Vagina (tissue), 2 donors: ENCODE measurements around the gene ALDH1A1. TPM values are rescaled to one million over a fixed set of nuclear protein-coding genes. Genes with fewer than 3 reads are reported as not detected.

Experiments used
- DNase-seq, 2 donors: peaks; one replicate each; pipeline ENCODE4 v3.0.0-alpha.2; 2017; ENCODE audit errors: extremely low spot score in 2 of 2
- H3K27ac ChIP-seq: fragments of 200-600 bp; sonication (generic); one replicate; pipeline ENCODE4 v1.5.1; 2019
- H3K27me3 ChIP-seq: fragments of 200-600 bp; sonication (generic); one replicate; pipeline ENCODE4 v1.5.1; 2019
- H3K36me3 ChIP-seq, 2 donors: fragments of 200-600 bp; sonication (generic); one replicate each; pipeline ENCODE4 v1.5.1; 2017 to 2019
- H3K4me1 ChIP-seq: fragments of 200-600 bp; sonication (generic); one replicate; pipeline ENCODE4 v1.5.1; 2019
- H3K4me3 ChIP-seq, 2 donors: fragments of 200-600 bp; sonication (generic); 1 replicate in 1 of 2; 2 replicates in 1 of 2; pipeline ENCODE4 v1.5.1; 2016 to 2019
- H3K9me3 ChIP-seq: fragments of 200-600 bp; sonication (generic); one replicate; pipeline ENCODE4 v1.5.1; 2019
- CTCF ChIP-seq, 3 experiments: fragments of 450-650 bp in 2 of 3; fragments of 200-600 bp in 1 of 3; sonication (generic) in 1 of 3; IDR thresholded peaks; one replicate each; pipeline ENCODE4 v1.5.1; 2017 to 2019; ENCODE audit warnings: antibody characterized with exemption in 3 of 3, mild to moderate bottlenecking in 2 of 3, moderate library complexity in 2 of 3
- POLR2A ChIP-seq, 2 donors: fragments of 450-650 bp; IDR thresholded peaks; one replicate each; pipeline ENCODE4 v1.6.1; 2017; ENCODE audit warnings: antibody characterized with exemption in 2 of 2, mild to moderate bottlenecking in 2 of 2, moderate library complexity in 2 of 2
- POLR2AphosphoS5 ChIP-seq, 2 donors: sonication (generic); formaldehyde crosslinking; IDR thresholded peaks; one replicate each; pipeline ENCODE4 v1.9.0; 2017; ENCODE audit warnings: antibody characterized with exemption in 2 of 2, mild to moderate bottlenecking in 2 of 2, low read depth in 1 of 2; ENCODE audit not compliant: insufficient read depth in 1 of 2
- intact Hi-C: fragments of 100-400 bp; cut with DNase I; formaldehyde crosslinking; loops from one replicate; pipeline ENCODE4 v1.15.1; 2023
- total RNA-seq: library from RNA; depleted of rRNA; stranded (reverse); fragments of >200 nt; gene quantifications from one replicate; pipeline ENCODE4 v1.2.3, GENCODE V29; 2016

Gene ALDH1A1
- total RNA-seq, 1 donor from 2014 or later: 126 TPM

DNA sequence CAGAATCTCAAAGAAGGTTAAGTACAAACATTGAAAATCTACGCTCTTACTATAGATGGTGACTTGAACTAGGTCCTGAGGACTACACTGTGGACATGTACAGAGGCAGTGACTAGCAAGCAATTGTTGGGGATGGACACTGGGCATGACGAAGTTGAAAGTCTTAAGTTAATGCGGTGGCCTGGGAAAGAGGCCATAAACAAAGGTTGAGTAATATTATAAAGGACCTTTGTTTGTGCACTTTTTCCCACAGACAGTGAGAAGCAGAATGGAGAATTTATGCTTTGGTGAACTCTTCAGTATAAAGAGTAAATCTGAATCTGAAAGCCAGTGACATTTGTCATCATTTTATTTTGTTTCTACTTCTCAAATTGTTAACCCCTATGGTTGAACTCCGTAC lies 15.3 kb downstream of the ALDH1A1 start:
- Histone ChIP-seq H3K4me3 (no peak overlapping the region), H3K9me3 (no peaks in the 10 kb centered on the region), H3K27ac (no peak overlapping the region), H3K36me3 (peaks cover 0 to 6% of the 10 kb centered on the region in 2 donors), H3K4me1 (peaks cover 13% of the 10 kb centered on the region), H3K27me3 (no peaks in the 10 kb centered on the region)
- intact Hi-C loops: no loop called here
- no peak for DNase-seq
- TF ChIP-seq CTCF (IDR thresholded peaks at IDR 0.05): no peak
- TF ChIP-seq POLR2AphosphoS5 (IDR thresholded peaks at IDR 0.05; ENCODE audit: insufficient read depth in 1 of 2, low read depth in 1 of 2): no peak
- TF ChIP-seq POLR2A (IDR thresholded peaks at IDR 0.05): no peak

DNA sequence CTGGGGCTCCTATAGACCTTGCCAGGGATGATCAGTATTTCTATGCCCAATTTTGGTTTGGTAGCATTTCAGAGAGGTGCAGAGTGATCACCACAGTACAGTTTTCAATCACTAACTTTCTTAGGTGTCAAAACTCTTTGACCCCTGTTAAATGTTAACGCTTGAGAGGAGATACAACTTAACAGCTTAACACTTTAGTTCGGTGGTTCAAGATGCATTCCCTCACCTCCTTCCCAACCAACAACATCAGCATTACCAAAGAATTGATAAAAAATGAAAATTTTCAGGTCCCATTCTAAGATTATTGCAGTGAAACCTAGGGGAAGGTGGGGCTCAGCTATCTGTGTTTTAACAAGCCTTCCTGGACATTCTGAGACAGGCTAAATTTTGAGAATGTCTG lies 16.2 kb downstream of the ALDH1A1 start:
- intact Hi-C loops: no loop called here
- no peak overlapping the region for H3K27ac ChIP-seq
- H3K9me3 ChIP-seq: no peaks in the 10 kb centered on the region
- H3K4me3 ChIP-seq: no peak overlapping the region
- TF ChIP-seq CTCF (IDR thresholded peaks at IDR 0.05) (no peak), POLR2A (IDR thresholded peaks at IDR 0.05) (no peak), POLR2AphosphoS5 (IDR thresholded peaks at IDR 0.05; ENCODE audit: insufficient read depth in 1 of 2, low read depth in 1 of 2) (no peak)
- H3K27me3 ChIP-seq: no peaks in the 10 kb centered on the region
- peaks cover 0 to 6% of the 10 kb centered on the region in 2 donors for H3K36me3 ChIP-seq
- H3K4me1 ChIP-seq: peaks cover 16% of the 10 kb centered on the region
- no peak for DNase-seq

GRCh38 chr9:72936266-72936665 lies 16.6 kb downstream of the ALDH1A1 start:
- no peak for DNase-seq
- Histone ChIP-seq H3K27me3 (no peaks in the 10 kb centered on the region), H3K4me3 (no peak overlapping the region), H3K4me1 (peaks cover 20% of the 10 kb centered on the region), H3K27ac (no peak overlapping the region), H3K9me3 (no peaks in the 10 kb centered on the region), H3K36me3 (peaks cover 0 to 6% of the 10 kb centered on the region in 2 donors)
- intact Hi-C loops: no loop called here
- no peak for TF ChIP-seq POLR2AphosphoS5 (IDR thresholded peaks at IDR 0.05; ENCODE audit: insufficient read depth in 1 of 2, low read depth in 1 of 2)
- no peak for TF ChIP-seq POLR2A (IDR thresholded peaks at IDR 0.05)
- TF ChIP-seq CTCF (IDR thresholded peaks at IDR 0.05): no peak

DNA sequence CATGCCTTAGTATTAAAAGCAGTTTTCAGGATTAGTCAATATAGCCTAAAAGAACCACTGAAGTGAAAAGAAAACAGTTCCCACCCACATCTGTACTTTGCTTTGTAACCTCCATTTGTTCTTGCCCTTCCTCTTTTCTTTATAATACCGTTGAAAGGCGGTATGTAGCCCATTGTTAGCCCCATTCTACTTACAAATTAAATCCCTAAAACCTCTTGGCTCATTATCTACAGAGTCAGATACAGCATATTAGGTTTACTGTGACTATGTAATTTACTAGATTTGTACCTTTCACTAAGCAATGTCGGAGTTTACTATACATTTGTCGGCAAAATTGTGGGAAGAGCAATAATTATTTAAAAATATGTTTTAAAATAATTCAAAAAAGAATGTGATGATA lies 17.3 kb downstream of the ALDH1A1 start:
- Histone ChIP-seq H3K36me3 (peaks cover 0 to 6% of the 10 kb centered on the region in 2 donors), H3K4me1 (peaks cover 20% of the 10 kb centered on the region), H3K27me3 (no peaks in the 10 kb centered on the region), H3K4me3 (no peak overlapping the region), H3K27ac (no peak overlapping the region), H3K9me3 (no peaks in the 10 kb centered on the region)
- intact Hi-C loops: no loop called here
- DNase-seq: no peak
- TF ChIP-seq POLR2AphosphoS5 (IDR thresholded peaks at IDR 0.05; ENCODE audit: insufficient read depth in 1 of 2, low read depth in 1 of 2): no peak
- no peak for TF ChIP-seq POLR2A (IDR thresholded peaks at IDR 0.05)
- TF ChIP-seq CTCF (IDR thresholded peaks at IDR 0.05): no peak

GRCh38 chr9:72933730-72934665 lies 18.9 kb downstream of the ALDH1A1 start:
- Histone ChIP-seq H3K27ac (no peak overlapping the region), H3K4me1 (peaks cover 20% of the 10 kb centered on the region), H3K36me3 (peaks cover 0 to 18% of the 10 kb centered on the region in 2 donors), H3K9me3 (no peaks in the 10 kb centered on the region), H3K4me3 (no peak overlapping the region), H3K27me3 (no peaks in the 10 kb centered on the region)
- TF ChIP-seq CTCF (IDR thresholded peaks at IDR 0.05) (no peak), POLR2A (IDR thresholded peaks at IDR 0.05) (no peak), POLR2AphosphoS5 (IDR thresholded peaks at IDR 0.05; ENCODE audit: insufficient read depth in 1 of 2, low read depth in 1 of 2) (no peak)
- intact Hi-C loops: no loop called here
- DNase-seq: no peak
